Measurements from ENCODE around the gene IQGAP2. TPM values are rescaled to one million over a fixed set of nuclear protein-coding genes. Genes with fewer than 3 reads are reported as not detected.
A peak's percentile ranks its signal among the peaks of the same experiment; 100 is the strongest.

IQGAP2 gene
- total RNA-seq, 1 experiment from 2014 or later, result not detected

DNA sequence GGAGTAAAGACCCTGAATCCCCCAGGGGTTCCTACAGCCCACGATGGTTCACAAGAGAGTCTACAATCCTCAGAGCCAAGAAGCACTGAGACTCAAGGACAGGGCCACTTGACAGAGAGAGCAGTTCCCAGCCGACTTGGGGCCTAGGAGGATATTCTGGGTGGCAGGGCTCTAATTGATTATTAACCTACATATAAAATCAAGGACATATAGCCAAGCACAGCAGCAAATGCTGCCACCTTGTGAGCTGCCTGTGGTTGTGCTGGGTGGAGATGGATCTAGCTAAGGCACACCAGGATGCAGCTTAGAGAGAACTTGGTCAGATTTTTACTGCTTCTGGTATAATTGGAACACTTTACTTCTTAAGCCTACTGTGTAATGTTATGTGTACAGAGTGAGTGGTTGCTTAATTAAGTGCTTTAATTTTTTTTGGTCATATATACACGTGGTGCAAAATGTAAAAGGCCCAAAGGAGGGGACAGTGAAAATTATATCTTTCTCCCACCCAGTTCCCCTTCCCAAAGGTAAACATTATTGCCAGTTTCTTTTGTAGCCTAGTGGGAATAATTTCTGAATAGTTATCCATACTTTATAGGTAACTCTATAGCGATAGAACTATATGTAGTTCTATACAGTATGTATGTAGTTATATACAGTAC, 141.3 kb downstream of the IQGAP2 start:
- peak; percentile 43 for DNase-seq
- intact Hi-C loops (cut with micrococcal nuclease), result no loop called here
- H3K9me3 ChIP-seq (ENCODE audit: low read length), result no peaks in the 10 kb centered on the region
- peak; percentile 65 for ATAC-seq
- H3K9me2 ChIP-seq (replicated peaks; ENCODE audit: low read length), result no peaks in the 10 kb centered on the region
- no peaks in the 10 kb centered on the region for H3K36me3 ChIP-seq (ENCODE audit: low read depth, low read length)
- no peaks in the 10 kb centered on the region for H3K79me2 ChIP-seq (ENCODE audit: low read length)
- no peaks in the 10 kb centered on the region for H3K4me1 ChIP-seq (ENCODE audit: insufficient read depth, low read length)
- H2AFZ ChIP-seq (ENCODE audit: low read length), result no peak overlapping the region
- CTCF ChIA-PET, result interaction anchor here (0.6 kb wide), 3 partner anchors 9 to 905 kb away, joined by 3 to 8 read pairs (median 3); no protein-coding TSS in a partner anchor
- no peak overlapping the region for H3K4me2 ChIP-seq (ENCODE audit: low read length)
- H3K4me3 ChIP-seq (ENCODE audit: low read length), result no peak overlapping the region
- POLR2A ChIA-PET (ENCODE audit: unreplicated experiment), result no interaction called here
- H4K20me1 ChIP-seq (ENCODE audit: low read length), result no peaks in the 10 kb centered on the region
- H3K27ac ChIP-seq (ENCODE audit: low read length), result no peak overlapping the region
- H3K27me3 ChIP-seq (ENCODE audit: low read length), result peaks cover 46% of the 10 kb centered on the region
- no peak overlapping the region for H3K9ac ChIP-seq (ENCODE audit: low read length)
- H3F3A ChIP-seq (ENCODE audit: low read length, unreplicated experiment), result no peaks in the 10 kb centered on the region
- no TSS peak for BruUV-seq (replicated peaks)
- TF ChIP-seq EZH2phosphoT487 (IDR thresholded peaks at IDR 0.05; ENCODE audit: borderline replicate concordance, low read length) (no peak), EZH2 (IDR thresholded peaks at IDR 0.05; ENCODE audit: low read length, unreplicated experiment) (no peak)
- TF ChIP-seq, protein P1, sequence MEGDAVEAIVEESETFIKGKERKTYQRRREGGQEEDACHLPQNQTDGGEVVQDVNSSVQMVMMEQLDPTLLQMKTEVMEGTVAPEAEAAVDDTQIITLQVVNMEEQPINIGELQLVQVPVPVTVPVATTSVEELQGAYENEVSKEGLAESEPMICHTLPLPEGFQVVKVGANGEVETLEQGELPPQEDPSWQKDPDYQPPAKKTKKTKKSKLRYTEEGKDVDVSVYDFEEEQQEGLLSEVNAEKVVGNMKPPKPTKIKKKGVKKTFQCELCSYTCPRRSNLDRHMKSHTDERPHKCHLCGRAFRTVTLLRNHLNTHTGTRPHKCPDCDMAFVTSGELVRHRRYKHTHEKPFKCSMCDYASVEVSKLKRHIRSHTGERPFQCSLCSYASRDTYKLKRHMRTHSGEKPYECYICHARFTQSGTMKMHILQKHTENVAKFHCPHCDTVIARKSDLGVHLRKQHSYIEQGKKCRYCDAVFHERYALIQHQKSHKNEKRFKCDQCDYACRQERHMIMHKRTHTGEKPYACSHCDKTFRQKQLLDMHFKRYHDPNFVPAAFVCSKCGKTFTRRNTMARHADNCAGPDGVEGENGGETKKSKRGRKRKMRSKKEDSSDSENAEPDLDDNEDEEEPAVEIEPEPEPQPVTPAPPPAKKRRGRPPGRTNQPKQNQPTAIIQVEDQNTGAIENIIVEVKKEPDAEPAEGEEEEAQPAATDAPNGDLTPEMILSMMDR (conservative IDR thresholded peaks at IDR 0.05; ENCODE audit: low read depth, low read length), result peak; percentile 61

DNA sequence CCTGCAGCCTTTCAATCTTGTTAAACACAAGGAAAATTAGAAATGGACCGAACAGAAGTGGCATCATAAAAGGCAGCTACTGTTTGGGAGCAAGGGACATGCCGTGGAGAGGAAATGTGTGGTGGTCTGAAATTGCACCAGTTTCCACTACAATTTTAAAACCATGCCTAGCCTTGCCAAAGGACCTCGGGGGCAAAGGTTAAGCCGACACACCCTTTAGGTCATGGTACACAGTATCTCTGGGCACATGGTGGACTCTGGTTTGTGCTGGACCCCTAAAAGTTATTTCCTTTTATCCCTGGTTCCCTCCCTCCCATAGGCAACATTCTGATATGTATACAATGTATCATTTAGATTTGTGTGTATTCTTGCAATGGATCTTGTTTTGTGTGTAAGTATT, 142.1 kb downstream of the IQGAP2 start:
- Histone ChIP-seq H3K9ac (ENCODE audit: low read length) (no peak overlapping the region), H3K4me3 (ENCODE audit: low read length) (no peak overlapping the region), H3K4me2 (ENCODE audit: low read length) (no peak overlapping the region), H3K79me2 (ENCODE audit: low read length) (no peaks in the 10 kb centered on the region), H2AFZ (ENCODE audit: low read length) (no peak overlapping the region), H3K27me3 (ENCODE audit: low read length) (peaks cover 46% of the 10 kb centered on the region), H3K36me3 (ENCODE audit: low read depth, low read length) (no peaks in the 10 kb centered on the region), H3K27ac (ENCODE audit: low read length) (no peak overlapping the region), H4K20me1 (ENCODE audit: low read length) (no peaks in the 10 kb centered on the region), H3K4me1 (ENCODE audit: insufficient read depth, low read length) (no peaks in the 10 kb centered on the region), H3K9me3 (ENCODE audit: low read length) (no peaks in the 10 kb centered on the region), H3K9me2 (replicated peaks; ENCODE audit: low read length) (no peaks in the 10 kb centered on the region), H3F3A (ENCODE audit: low read length, unreplicated experiment) (no peaks in the 10 kb centered on the region)
- no peak for DNase-seq
- ChIA-PET CTCF (no interaction called here), POLR2A (ENCODE audit: unreplicated experiment) (no interaction called here)
- BruUV-seq (replicated peaks), result no TSS peak
- TF ChIP-seq, protein P1 (conservative IDR thresholded peaks at IDR 0.05; ENCODE audit: low read depth, low read length), result no peak
- TF ChIP-seq EZH2 (IDR thresholded peaks at IDR 0.05; ENCODE audit: low read length, unreplicated experiment) (no peak), EZH2phosphoT487 (IDR thresholded peaks at IDR 0.05; ENCODE audit: borderline replicate concordance, low read length) (no peak)
- intact Hi-C loops (cut with micrococcal nuclease), result no loop called here
- no peak for ATAC-seq

DNA sequence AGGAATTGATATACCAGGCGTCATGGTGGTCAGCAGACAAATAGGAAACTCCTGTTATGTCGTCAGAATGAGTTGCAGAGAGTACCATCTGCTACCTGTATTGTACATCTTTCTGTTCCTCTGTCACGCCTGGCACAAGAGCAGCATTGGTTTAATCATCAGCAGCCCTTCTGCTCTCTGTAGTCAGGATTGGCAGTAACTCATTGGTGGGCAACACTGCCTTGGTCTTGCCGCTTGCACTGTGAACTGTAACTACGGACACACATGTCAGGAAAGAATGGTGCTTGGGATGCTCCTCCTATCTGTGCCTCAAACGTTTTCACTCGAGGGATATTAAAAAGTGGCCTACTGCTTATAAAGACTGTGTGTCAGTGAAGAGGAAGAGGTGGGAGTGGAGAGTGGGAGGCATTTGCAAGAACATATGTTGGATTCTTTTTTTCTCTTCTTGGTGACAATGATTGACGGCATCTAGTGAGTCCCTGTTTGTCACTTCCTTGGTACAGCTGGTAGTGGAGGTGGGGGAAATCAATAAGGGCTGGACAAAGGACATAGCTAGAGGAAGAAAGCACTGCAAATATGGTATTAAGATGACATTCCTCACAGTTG, 143.5 kb downstream of the IQGAP2 start:
- H3K4me3 ChIP-seq (ENCODE audit: low read length), result no peak overlapping the region
- POLR2A ChIA-PET (ENCODE audit: unreplicated experiment), result no interaction called here
- no TSS peak for BruUV-seq (replicated peaks)
- TF ChIP-seq, protein P1 (conservative IDR thresholded peaks at IDR 0.05; ENCODE audit: low read depth, low read length), result no peak
- no peak for TF ChIP-seq EZH2phosphoT487 (IDR thresholded peaks at IDR 0.05; ENCODE audit: borderline replicate concordance, low read length)
- no peaks in the 10 kb centered on the region for H3F3A ChIP-seq (ENCODE audit: low read length, unreplicated experiment)
- no peak overlapping the region for H3K27ac ChIP-seq (ENCODE audit: low read length)
- no peaks in the 10 kb centered on the region for H3K79me2 ChIP-seq (ENCODE audit: low read length)
- no peak overlapping the region for H3K9ac ChIP-seq (ENCODE audit: low read length)
- no peaks in the 10 kb centered on the region for H3K9me2 ChIP-seq (replicated peaks; ENCODE audit: low read length)
- H3K4me1 ChIP-seq (ENCODE audit: insufficient read depth, low read length), result no peaks in the 10 kb centered on the region
- DNase-seq (no peak), ATAC-seq (no peak)
- intact Hi-C loops (cut with micrococcal nuclease), result no loop called here
- H3K9me3 ChIP-seq (ENCODE audit: low read length), result no peaks in the 10 kb centered on the region
- no peaks in the 10 kb centered on the region for H4K20me1 ChIP-seq (ENCODE audit: low read length)
- H3K27me3 ChIP-seq (ENCODE audit: low read length), result peaks cover 40% of the 10 kb centered on the region
- no peaks in the 10 kb centered on the region for H3K36me3 ChIP-seq (ENCODE audit: low read depth, low read length)
- CTCF ChIA-PET, result no interaction called here
- H2AFZ ChIP-seq (ENCODE audit: low read length), result no peak overlapping the region
- H3K4me2 ChIP-seq (ENCODE audit: low read length), result no peak overlapping the region

Data from PC-3 (cell line).